Erythroblast (primary cell): Measurements from ENCODE around the gene KRT9.
"Not testable (repeated sequence)": the region's sequence is repeated elsewhere in the genome, so short reads cannot be mapped to it uniquely, and the experiment has no call there.

Experiments used
- DNase-seq, 2 experiments: peaks; one replicate each; lab custom pipeline; 2025; lab: John Stamatoyannopoulos, UW
- GATA1 ChIP-seq: IDR thresholded peaks from 2 replicates; pipeline ENCODE4 v1.6.1; 2011; ENCODE audit warnings: low read depth, mild to moderate bottlenecking, control low read depth, low read length, moderate library complexity
- POLR2A ChIP-seq: IDR thresholded peaks from 2 replicates; pipeline ENCODE4 v1.6.1; 2011; ENCODE audit warnings: mild to moderate bottlenecking, low read length

Gene KRT9

DNA sequence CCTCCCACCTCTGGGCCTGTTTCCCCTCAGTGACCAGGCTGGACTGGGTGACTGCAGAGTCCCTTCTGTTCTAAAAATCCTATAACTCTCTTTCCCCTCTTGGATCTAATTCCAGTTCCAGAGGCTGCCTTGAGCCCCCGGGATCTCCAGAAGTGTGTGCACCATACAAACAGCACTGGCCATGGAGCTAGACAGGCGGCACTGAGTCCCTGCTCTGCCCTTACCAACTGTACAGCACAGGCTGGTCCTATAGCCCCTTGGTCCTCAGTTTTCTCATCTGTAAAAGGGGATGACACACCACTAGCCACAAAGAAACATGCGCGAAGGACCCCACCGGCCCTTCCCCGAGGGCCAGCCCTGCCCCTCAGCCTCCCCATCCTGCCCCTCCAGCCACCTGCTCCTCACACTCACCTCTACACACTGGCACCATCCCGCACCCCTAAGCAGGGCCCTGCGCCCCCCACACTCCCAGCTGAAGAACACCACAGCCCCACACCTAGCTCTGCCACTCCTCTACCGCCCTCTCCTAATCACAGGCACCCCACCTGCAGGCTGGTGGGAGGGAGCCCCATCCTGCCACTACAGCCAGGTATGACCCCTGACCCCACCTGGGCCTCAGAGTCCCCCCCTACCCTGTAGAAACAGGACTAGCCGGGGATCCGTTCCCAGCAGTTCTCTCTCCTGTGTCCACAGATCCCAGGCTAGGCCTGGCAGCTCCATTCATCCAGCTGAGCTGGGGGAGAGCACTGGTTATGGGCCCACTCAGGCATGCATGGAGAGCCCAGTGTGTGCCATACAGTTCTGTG lies 41.6 kb upstream of the KRT9 start:
- TF ChIP-seq GATA1, result no peak
- no peak for TF ChIP-seq POLR2A
- DNase-seq, result no peak

DNA sequence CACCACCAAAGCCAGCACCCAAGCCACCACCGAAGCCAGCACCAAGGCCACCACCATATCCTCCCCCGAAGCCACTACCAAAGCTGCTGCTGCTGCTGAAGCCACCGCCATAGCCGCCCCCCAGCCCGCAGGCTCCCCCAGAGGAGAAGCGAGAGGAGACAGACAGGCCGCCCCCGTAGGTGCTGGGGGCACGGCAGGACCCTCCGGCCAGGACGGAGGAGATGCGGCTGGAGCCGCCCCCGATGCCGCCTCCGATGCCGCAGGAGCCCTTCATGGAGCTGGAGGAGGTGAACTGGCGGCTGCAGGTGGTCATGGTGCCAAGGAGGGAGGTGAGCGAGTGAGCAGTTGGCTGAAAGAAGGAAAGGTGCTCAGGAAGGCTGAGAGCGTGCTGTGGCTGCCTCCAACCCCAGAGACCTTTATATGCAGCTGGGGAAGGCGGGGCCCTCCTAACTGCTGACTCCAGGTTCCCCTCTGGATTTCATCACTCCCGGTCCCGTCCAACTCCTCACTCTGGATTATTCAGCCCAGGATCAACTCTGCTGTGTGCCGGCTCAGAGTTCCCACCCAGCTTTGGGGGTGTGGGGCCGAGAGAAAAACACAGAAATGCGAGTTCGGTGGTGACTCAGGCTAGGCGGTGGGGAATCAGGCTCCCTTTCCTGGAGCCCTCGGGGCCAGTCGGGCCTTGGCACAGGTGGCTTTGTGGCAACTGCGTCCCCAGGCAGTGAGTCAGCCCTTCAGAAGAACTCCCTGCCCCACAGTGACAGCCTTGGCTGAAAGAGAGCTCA lies 40.7 kb upstream of the KRT9 start, which contains the start of gene KRT16:
KRT16 (minus strand) TSS at position 392 of the 785 bp plus-strand sequence; CDS start at position 313, 79 bp downstream.
- not testable (repeated sequence) for DNase-seq

DNA sequence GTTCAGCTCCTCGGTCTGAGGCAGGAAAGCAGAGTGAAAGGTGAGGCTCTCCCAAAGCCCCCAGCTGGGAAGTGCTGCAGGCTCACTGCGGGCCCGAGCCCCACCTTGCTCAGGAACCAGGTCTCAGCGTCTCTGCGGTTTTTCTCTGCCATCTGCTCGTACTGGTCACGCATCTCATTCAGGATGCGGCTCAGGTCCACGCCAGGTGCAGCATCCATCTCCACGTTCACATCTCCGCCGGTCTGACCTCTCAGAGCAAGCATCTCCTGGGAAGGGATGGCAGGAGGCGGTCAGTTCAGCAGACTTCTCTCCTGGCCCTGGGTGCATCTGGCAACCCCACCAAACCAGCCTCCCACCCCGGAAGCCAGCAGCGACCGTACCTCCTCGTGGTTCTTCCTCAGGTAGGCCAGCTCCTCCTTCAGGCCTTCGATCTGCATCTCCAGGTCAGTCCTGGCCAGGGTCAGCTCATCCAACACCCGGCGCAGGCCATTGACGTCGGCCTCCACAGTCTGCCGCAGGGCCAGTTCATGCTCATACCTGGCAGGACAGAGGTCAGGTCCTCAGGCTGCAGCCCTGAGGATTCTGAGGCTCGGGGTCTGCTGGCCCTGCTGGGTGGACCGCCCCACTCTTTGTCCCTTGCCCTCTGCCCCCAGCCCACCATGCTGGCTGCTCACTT lies 39.2 kb upstream of the KRT9 start:
- no peak for DNase-seq

DNA sequence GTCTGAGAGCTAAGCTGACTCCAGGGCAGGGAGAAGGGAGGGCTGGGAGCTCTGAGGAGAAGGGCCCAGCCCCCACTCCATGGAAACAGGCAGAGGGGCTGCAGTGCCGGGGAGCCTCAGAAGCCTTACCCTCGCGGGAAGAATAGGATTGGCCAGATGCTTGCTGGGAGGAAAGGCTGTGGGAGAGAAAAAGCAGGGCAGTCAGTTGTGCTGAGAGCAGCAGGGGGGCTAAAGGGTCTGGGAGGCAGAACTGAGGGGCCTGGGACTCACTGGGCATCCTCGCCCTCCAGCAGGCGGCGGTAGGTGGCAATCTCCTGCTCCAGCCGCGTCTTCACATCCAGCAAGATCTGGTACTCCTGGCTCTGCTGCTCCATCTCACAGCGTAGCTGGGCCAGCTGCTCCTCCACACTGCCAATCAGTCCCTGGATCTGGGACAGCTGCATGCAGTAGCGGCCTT lies 38.2 kb upstream of the KRT9 start:
- not testable (repeated sequence) for DNase-seq

More for the DNA sequence above, 39.2 kb upstream of the KRT9 start:
- TF ChIP-seq GATA1 (no peak), POLR2A (no peak)

DNA sequence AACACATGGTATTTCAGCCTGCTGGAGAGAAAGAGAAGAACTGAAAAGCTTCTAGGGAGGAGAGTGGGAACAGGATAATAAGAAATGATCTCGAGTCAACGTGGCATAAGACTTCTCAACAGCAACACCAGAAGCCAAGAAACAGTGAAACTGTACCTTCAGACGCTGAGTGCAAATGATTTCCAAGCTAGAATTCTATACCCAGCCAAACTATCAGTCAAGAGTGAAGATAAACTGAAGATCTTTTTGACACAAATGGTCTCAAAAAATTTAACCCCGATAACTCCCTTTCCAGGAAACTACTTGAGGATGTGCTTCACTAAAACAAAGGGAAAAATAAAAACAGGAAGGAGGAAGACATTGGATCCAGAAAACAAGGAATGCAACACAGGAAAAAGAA lies 35.1 kb upstream of the KRT9 start:
- not testable (repeated sequence) for DNase-seq

DNA sequence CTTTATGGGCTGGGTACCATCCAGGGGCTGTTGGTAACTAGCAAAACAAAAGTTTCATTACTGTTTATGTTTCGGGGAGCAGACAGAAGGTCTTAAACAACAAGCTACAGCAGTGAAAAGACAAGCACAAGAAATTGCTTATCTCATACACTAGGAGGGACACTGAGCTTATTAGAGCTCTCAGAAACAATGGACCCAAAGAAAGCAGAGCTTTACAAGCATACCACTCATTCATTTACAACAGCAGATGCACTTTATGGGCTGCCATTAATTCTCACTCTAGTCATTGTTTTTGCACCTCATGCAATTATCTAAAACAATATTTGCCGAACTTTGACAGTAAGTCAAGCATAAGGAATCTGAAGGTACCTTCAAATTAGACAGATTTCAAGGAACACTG lies 30.7 kb upstream of the KRT9 start:
- no peak for TF ChIP-seq GATA1
- TF ChIP-seq POLR2A, result no peak
- DNase-seq, result no peak

DNA sequence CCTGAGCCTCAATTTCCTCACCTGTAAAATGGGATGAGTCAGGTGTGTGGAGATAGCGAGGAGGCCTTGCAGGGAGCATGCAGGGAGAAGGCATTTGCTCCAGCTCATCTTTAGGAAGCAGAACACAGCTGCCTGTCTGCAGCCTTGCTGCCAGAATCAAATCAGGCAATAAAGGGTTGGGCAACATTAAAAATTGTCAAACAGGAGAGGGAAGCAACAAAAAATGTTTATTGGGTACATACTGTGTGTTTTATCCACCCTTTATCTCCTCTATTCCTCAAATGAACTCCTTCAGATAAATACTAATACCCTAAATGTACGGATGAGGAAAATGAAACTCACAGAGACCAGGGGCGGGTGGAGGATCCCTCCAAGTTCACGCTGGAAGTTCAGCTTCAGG lies 28.5 kb upstream of the KRT9 start:
- TF ChIP-seq GATA1 (no peak), POLR2A (no peak)
- no peak for DNase-seq

DNA sequence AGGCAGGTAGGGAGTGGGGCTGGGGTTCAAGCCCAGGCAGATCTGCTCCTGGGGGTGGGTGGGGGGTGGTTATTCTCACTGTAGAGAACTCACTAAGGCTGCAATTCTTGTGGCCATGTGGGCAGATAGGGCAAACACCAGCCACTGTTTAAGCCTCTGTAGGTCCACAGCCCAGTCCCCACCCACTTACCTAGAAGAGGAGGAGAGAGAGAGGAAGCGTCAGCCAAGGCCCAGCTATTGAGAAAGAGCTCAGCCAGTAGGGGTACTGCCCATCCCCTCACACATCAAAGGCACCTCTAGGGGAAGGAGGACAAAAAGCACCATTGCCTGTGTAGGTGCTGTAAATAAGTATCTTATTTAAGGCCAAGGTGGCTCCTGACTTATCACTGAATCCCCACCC lies 27.8 kb upstream of the KRT9 start:
- no peak for DNase-seq
- TF ChIP-seq POLR2A (no peak), GATA1 (no peak)

DNA sequence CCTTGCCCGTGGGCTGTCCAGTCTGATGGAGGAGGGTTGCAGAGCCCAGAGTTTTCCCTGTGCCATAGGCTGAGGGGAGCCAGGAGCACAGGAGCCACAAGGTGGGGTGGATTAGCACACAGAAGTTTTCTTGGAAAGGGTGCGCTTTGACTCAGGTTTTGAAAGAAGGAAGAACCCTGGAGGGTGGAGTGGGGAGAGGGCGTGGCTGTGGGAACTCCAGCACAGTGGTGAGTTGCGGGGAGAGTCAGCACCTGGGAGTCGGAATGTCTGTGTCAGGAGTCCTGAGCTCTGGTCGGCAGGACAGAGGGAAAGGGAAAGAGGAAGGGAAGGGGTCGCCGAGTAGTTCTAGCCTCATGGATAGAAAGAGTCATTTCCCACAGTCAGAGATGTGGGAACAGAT lies 23.7 kb upstream of the KRT9 start:
- DNase-seq, result no peak
- TF ChIP-seq POLR2A, result no peak
- no peak for TF ChIP-seq GATA1

DNA sequence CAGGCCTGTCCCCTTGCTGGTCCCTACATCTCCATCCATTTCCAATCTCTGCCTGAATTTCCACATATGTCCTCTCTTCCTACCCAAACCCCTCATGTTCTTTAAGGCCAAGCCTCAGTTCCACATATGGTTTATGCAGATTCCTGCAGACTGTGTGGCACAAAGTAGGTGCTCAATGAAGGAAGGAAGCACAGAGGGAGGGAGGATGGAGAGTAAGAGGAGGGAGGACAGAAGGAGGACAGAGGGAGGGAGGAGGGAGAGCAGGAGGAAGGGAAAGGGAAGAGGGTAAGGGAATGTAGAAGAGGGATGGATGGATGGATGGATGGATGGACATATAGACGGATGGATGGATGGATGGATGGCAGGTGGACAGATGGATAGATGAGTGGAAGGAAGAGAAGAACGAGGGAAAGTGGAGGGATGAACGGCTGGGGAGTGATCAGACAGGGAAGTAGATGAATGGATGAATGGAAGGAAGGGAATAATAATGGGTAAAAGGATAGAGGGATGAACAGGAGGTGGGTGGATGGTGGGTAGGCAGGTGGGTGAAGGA lies 22.6 kb upstream of the KRT9 start:
- no peak for TF ChIP-seq GATA1
- no peak for TF ChIP-seq POLR2A
- DNase-seq, result no peak

DNA sequence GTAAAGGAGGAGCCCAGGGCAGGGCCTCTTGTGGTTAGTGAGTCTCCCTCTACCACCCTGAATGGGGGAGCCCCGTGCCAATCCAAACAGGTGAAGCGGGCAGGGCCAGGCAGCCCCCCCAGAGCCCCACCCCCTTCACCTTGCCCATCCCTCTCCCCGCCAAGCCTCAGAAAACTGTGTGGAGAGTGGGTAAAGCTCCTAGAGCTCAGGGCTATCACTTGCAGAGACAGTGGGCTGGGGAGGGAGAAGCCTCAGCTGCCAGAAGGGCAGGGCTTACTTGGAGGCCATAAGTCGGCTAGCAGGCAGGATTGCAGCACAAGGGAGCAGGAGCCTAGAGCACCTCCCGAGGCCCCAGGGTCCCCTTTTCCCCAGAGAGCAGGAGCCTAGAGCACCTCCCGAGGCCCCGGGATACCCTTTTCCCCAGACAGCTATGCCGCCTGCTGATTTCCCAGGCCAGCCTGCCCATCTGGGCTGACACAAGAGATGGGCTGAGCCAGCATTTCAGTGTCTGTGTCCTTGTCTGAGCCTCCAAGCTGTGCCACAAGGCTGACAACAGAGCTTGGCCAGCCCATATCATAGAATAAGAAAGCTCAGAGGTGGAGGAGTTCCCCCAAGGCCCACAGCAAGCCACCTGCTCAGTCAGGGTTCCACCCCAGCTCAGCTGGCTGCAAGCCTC lies 21.6 kb upstream of the KRT9 start:
- no peak for TF ChIP-seq POLR2A
- no peak for TF ChIP-seq GATA1
- DNase-seq, result no peak

DNA sequence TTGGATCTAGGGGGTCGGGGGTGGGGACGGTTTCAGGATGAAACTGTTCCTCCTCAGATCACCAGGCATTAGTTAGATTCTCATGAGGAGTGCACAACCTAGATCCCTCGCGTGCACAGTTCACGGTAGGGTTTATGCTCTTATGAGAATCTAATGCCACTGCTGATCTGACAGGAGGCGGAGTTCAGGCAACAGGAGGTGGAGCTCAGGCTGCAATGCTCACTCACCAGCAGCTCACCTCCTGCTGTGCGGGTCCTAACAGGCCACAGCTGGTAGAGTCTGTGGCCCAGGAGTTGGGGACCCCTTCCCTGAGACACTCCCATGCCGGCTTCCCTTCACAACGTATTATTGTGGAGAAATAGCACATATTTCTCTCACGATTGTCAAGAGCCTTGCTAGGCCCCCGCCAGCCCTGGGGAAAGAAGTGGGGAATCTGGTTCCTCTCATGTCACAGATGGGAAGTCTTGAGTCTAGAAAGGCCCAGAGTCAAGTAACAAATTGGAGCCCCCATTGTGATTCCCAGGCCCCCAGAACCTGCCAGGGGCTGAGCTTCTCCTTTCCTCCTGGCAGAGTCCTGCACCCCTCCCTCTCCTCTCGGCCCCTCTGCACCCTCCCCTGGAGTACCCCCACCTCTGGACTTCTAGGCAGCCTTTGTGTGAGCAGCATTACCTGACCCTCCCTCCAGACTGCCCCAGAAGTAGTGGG lies 20.9 kb upstream of the KRT9 start:
- DNase-seq, result no peak
- TF ChIP-seq POLR2A (no peak), GATA1 (no peak)

DNA sequence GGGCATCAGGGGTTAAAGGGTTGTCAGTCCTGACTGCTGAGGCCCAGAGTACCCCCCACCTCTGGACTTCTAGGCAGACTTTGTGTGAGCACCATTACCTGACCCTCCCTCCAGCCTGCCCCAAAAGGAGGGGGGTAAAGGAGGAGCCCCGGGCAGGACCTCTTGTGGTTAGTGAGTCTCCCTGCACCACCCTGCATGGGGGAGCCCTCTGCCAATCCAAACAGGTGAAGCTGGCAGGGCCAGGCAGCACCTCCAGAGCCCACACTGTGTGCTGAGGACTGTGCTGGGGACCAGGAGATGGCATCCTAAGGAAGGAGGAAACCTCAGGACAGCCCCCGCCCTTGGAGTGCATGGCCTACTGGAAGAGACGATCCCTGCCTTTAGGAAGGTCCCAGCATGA lies 17.4 kb upstream of the KRT9 start:
- DNase-seq, result no peak
- TF ChIP-seq POLR2A (no peak), GATA1 (no peak)
